ENCODE measurements around the gene ECE1.

ECE1 gene

GRCh38 chr1:21289700-21290545, at the start of gene ECE1:
ECE1 (minus strand) TSS chr1:21290463; CDS start chr1:21290414, 49 bp downstream.
- DNase-seq = no peak

GRCh38 chr1:21339356-21340229, 49.3 kb upstream of the ECE1 start:
- no peak for DNase-seq

- peak; percentile 94 for DNase-seq
Observed at GRCh38 chr1:21338573-21339355, 48.5 kb upstream of the ECE1 start.

- no peak for DNase-seq
Observed at GRCh38 chr1:21337928-21338572, 47.8 kb upstream of the ECE1 start.

- DNase-seq = peak; percentile 49
Observed at GRCh38 chr1:21337454-21337927, 47.2 kb upstream of the ECE1 start.

GRCh38 chr1:21337010-21337437, 46.8 kb upstream of the ECE1 start:
- no peak for DNase-seq

- no peak for DNase-seq
Observed at GRCh38 chr1:21335750-21336224, 45.5 kb upstream of the ECE1 start.

- no peak for DNase-seq
Observed at GRCh38 chr1:21335088-21335691, 44.9 kb upstream of the ECE1 start.

GRCh38 chr1:21334214-21335087, 44.2 kb upstream of the ECE1 start:
- peak; percentile 36 for DNase-seq

GRCh38 chr1:21333824-21334213, 43.6 kb upstream of the ECE1 start:
- DNase-seq = no peak

GRCh38 chr1:21332554-21333311, 42.5 kb upstream of the ECE1 start:
- DNase-seq = no peak

- DNase-seq = no peak
Observed at GRCh38 chr1:21331752-21332478, 41.7 kb upstream of the ECE1 start.

GRCh38 chr1:21330544-21330943, 40.3 kb upstream of the ECE1 start:
- DNase-seq = no peak

GRCh38 chr1:21329209-21329844, 39.1 kb upstream of the ECE1 start:
- DNase-seq = peak; percentile 48

- DNase-seq = no peak
Observed at GRCh38 chr1:21327566-21328323, 37.5 kb upstream of the ECE1 start.

- DNase-seq = no peak
Observed at GRCh38 chr1:21326861-21327344, 36.6 kb upstream of the ECE1 start.

GRCh38 chr1:21325731-21326387, 35.6 kb upstream of the ECE1 start:
- no peak for DNase-seq

Data from NCI-H510A treated with DMSO at 0.1 percent for 48 hours (cell line).